Stomach (tissue), 9 donors: ENCODE results near the gene LOXL1. TPM values are rescaled to one million over a fixed set of nuclear protein-coding genes. Genes with fewer than 3 reads are reported as not detected.

Source experiments
- DNase-seq, 2 donors: peaks; one replicate each; pipeline versions ENCODE4 v3.0.0 to v3.0.0-alpha.2; 2013 to 2019
- H3K27ac ChIP-seq, 5 donors: fragments of 200-600 bp in 4 of 5; sonication (generic) in 4 of 5; one replicate each; pipeline ENCODE4 v1.5.1; 2013 to 2019; ENCODE audit warnings: mild to moderate bottlenecking in 1 of 5, moderate library complexity in 1 of 5
- H3K27me3 ChIP-seq, 3 donors: fragments of 200-600 bp; sonication (generic); one replicate each; pipeline ENCODE4 v1.5.1; 2017 to 2019; ENCODE audit warnings: mixed run types in 1 of 3
- H3K36me3 ChIP-seq, 4 donors: fragments of 200-600 bp; sonication (generic); 1 replicate in 3 of 4; 2 replicates in 1 of 4; pipeline ENCODE4 v1.5.1; 2016 to 2019
- H3K4me1 ChIP-seq, 4 donors: fragments of 200-600 bp; sonication (generic); one replicate each; pipeline ENCODE4 v1.5.1; 2016 to 2019
- H3K4me3 ChIP-seq, 4 donors: fragments of 200-600 bp; sonication (generic) in 3 of 4; one replicate each; pipeline ENCODE4 v1.5.1; 2016 to 2019; ENCODE audit warnings: mild to moderate bottlenecking in 1 of 4
- H3K9me3 ChIP-seq, 4 donors: fragments of 200-600 bp; sonication (generic); one replicate each; pipeline ENCODE4 v1.5.1; 2016 to 2019
- EP300 ChIP-seq: sonication (generic); formaldehyde crosslinking; IDR thresholded peaks from one replicate; pipeline ENCODE4 v1.6.1; 2017; ENCODE audit warnings: antibody characterized with exemption
- POLR2A ChIP-seq, 4 donors: fragments of 450-650 bp; IDR thresholded peaks; one replicate each; pipeline ENCODE4 v1.6.1; 2016; ENCODE audit warnings: antibody characterized with exemption in 4 of 4, control low read depth in 2 of 4, mild to moderate bottlenecking in 1 of 4, moderate library complexity in 1 of 4
- POLR2AphosphoS5 ChIP-seq, 3 donors: sonication (generic); formaldehyde crosslinking; IDR thresholded peaks; one replicate each; pipeline ENCODE4 v1.6.1; 2016; ENCODE audit warnings: antibody characterized with exemption in 3 of 3
- WGBS, 5 donors: extraction: QIAGEN DNeasy Blood & Tissue Kit in 3 of 5; methylation state at CpG; one replicate each; pipeline versions ENCODE4 v1.1.5 to v1.1.7; 2013 to 2018; 5-methylcytosine and 5-hydroxymethylcytosine counted together
- intact Hi-C: fragments of 100-400 bp; cut with DNase I; formaldehyde crosslinking; loops from one replicate; pipeline ENCODE4 v1.15.1; 2023; ENCODE audit warnings: low total_unique reads
- polyA plus RNA-seq, 3 donors: library from polyadenylated mRNA; stranded (reverse); fragments of 200-250 nt; gene quantifications; one replicate each; pipeline ENCODE4 v1.2.3, GENCODE V29; 2013
- total RNA-seq, 5 donors: library from RNA; depleted of rRNA; stranded (reverse); fragments of >200 nt; gene quantifications; one replicate each; pipeline versions ENCODE4 v1.1.0 to v1.2.3, GENCODE V29; 2014 to 2016
- TF ChIP-seq, protein P1 (sequence below), 7 experiments: fragments of 450-650 bp in 4 of 7; fragments of 200-600 bp in 3 of 7; sonication (generic) in 3 of 7; IDR thresholded peaks; one replicate each; pipeline ENCODE4 v1.5.1; 2016 to 2019; ENCODE audit warnings: antibody characterized with exemption in 7 of 7, control low read depth in 2 of 7, mild to moderate bottlenecking in 1 of 7
- donor health status: healthy with polysubstance abuse.
- donor health status: Bipolar disorder and iron deficiency.
- donor health status: healthy.

The LOXL1 gene
- total and polyA plus RNA-seq, 8 donors, result 5.2 to 48.4 (median 19.9) TPM

DNA sequence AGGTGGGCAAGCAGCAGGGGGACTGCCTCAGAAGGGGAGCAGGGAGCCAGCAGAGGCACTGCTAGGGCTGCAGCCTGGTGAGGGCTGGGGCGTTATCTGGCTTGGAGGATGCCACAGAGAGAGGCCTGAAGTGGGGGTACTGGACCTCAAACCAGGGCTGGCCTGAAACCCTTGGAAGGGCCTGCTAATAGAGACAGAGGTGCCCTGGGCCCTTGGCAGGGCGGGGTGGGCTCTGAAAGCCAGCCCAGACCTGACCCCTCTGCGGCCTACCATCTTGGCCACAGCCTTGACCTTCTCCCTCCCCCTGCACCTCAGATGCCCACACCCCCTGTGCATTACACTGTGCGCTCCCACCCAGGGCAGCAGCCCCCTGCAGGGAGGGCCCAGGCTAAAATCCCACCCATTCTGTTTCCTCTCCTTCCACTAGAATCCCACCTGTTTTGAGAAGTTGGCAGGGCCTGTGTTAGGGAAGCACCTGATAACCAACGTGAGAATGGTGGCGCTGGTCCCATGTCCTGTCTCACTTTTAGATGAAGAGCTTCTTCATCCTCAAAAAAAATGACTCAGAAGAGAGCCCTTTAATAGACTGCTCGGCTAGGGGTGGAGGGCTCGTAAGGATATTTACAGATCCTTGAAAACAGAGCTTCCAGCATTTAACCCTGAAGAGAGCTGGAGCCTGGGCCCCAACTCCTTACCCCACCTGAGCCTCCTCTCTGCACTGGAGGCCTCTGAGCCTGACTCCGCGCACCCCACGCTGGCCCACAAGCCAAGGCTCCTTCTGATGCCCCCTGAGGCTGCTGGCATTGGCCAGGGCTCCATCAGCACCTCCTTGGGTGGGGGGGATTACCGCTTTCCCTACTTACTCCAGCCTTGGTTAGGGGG is 29.8 kb downstream of the LOXL1 start:
- intact Hi-C loops, result no loop called here

DNA sequence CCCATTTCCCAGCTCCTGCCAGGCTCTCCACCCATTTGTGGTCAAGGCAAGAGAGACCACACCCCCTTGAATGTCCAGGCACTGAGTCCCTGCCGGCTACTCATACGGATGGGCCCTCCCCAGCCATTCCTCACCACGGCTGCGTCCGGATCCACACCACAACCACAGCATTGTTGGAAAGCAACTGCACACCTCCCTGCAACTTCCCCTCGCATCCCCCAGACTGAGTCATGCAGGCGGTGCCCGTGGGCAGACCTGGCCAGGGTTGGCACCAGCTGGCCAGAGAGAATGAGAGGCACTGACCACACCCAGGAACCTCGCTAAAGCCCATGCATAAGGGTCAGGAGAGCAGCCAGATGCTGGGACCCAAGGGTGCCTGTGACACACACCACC is 30.5 kb downstream of the LOXL1 start:
- 10 to 34% (median 24%) methylated on average over 9 of the region's 9 CpGs for WGBS, 5 donors
- peaks cover 9 to 39% (median 23%) of the 10 kb centered on the region in 4 donors for H3K4me1 ChIP-seq
- peak overlapping the region in 3 of 5 donors; percentile 16 to 52 (median 29) for H3K27ac ChIP-seq
- DNase-seq, result peak in 1 of 2 donors; percentile 57
- H3K27me3 ChIP-seq, result peaks cover 0 to 3% (median 0%) of the 10 kb centered on the region in 3 donors
- H3K9me3 ChIP-seq, result no peaks in the 10 kb centered on the region
- H3K36me3 ChIP-seq, result peaks cover 0 to 8% (median 0%) of the 10 kb centered on the region in 4 donors
- TF ChIP-seq EP300 (no peak), POLR2AphosphoS5 (IDR thresholded peaks at IDR 0.05) (peak in 2 of 3 donors; percentile 15 to 69)
- no peak overlapping the region for H3K4me3 ChIP-seq
- intact Hi-C loops, result no loop called here

More for the DNA sequence above, 29.8 kb downstream of the LOXL1 start:
- Histone ChIP-seq H3K4me3 (no peak overlapping the region), H3K9me3 (no peaks in the 10 kb centered on the region), H3K36me3 (peaks cover 0 to 8% (median 0%) of the 10 kb centered on the region in 4 donors), H3K27ac (peak overlapping the region in 3 of 5 donors; percentile 16 to 52 (median 29)), H3K27me3 (peaks cover 0 to 3% (median 0%) of the 10 kb centered on the region in 3 donors), H3K4me1 (peaks cover 16 to 45% (median 28%) of the 10 kb centered on the region in 4 donors)
- WGBS, 5 donors, result 77 to 88% (median 85%) methylated on average over 11 to 12 of the region's 12 CpGs
- DNase-seq, result no peak
- no peak for TF ChIP-seq EP300
- no peak for TF ChIP-seq POLR2AphosphoS5 (IDR thresholded peaks at IDR 0.05)
- TF ChIP-seq POLR2A (IDR thresholded peaks at IDR 0.05), result no peak
- TF ChIP-seq, protein P1, sequence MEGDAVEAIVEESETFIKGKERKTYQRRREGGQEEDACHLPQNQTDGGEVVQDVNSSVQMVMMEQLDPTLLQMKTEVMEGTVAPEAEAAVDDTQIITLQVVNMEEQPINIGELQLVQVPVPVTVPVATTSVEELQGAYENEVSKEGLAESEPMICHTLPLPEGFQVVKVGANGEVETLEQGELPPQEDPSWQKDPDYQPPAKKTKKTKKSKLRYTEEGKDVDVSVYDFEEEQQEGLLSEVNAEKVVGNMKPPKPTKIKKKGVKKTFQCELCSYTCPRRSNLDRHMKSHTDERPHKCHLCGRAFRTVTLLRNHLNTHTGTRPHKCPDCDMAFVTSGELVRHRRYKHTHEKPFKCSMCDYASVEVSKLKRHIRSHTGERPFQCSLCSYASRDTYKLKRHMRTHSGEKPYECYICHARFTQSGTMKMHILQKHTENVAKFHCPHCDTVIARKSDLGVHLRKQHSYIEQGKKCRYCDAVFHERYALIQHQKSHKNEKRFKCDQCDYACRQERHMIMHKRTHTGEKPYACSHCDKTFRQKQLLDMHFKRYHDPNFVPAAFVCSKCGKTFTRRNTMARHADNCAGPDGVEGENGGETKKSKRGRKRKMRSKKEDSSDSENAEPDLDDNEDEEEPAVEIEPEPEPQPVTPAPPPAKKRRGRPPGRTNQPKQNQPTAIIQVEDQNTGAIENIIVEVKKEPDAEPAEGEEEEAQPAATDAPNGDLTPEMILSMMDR (IDR thresholded peaks at IDR 0.05), result no peak

DNA sequence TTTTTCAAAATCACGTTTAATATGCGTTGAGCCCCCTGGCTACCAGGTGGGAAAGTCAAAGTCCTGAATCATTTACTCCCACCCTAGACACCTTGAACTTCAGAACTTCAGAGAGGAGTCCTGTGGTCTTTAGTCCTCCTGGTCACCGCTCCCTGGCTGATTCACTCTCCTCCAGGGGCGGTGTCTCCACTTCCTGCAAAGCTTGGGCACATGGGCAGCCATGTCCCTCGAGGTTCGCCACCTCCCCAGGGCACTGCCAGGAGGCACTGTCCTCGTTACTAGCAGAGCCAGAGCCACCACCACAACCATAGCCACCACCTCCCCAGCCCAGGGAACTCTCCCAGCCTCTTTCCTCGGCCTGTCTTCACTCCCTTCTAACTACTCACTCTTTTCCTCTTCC is 31.0 kb downstream of the LOXL1 start:
- Histone ChIP-seq H3K4me1 (peaks cover 4 to 34% (median 18%) of the 10 kb centered on the region in 4 donors), H3K27me3 (peaks cover 0 to 3% (median 0%) of the 10 kb centered on the region in 3 donors), H3K4me3 (no peak overlapping the region), H3K27ac (peak overlapping the region in 1 of 5 donors; percentile 16), H3K9me3 (no peaks in the 10 kb centered on the region), H3K36me3 (peaks cover 0 to 4% (median 0%) of the 10 kb centered on the region in 4 donors)
- WGBS, 5 donors, result 75 to 80% (median 77%) methylated on average over 8 of the region's 8 CpGs
- DNase-seq, result no peak
- TF ChIP-seq EP300, result no peak
- TF ChIP-seq, protein P1 (IDR thresholded peaks at IDR 0.05), result no peak
- TF ChIP-seq POLR2AphosphoS5 (IDR thresholded peaks at IDR 0.05), result no peak
- TF ChIP-seq POLR2A (IDR thresholded peaks at IDR 0.05), result no peak
- intact Hi-C loops, result no loop called here

DNA sequence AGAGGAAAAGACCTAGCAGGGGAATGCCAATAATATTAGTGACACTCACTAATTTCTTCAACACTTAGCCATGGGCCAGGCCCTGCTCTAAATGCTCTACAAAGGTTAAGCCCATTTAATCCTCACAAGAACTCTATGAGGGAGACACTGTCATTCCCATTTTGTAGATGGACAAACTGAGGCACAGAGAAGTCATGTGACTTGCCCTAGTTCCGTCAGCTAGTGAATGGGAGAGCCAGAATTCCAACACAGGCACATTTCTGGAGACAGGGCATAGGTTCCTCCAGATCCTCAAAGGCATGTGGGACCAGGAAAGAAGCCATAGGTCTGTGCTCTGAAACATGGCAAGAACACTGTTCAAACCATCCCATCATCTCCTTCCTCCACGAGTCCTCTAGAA is 31.5 kb downstream of the LOXL1 start:
- no peak overlapping the region for H3K27ac ChIP-seq
- no peak for DNase-seq
- intact Hi-C loops, result no loop called here
- no peak overlapping the region for H3K4me3 ChIP-seq
- no peaks in the 10 kb centered on the region for H3K9me3 ChIP-seq
- TF ChIP-seq POLR2AphosphoS5 (IDR thresholded peaks at IDR 0.05) (no peak), EP300 (no peak), POLR2A (IDR thresholded peaks at IDR 0.05) (no peak)
- TF ChIP-seq, protein P1 (IDR thresholded peaks at IDR 0.05), result no peak
- peaks cover 0 to 29% (median 14%) of the 10 kb centered on the region in 4 donors for H3K4me1 ChIP-seq
- 72 to 83% (median 75%) methylated on average over 2 of the region's 2 CpGs for WGBS, 5 donors
- peaks cover 0 to 3% (median 0%) of the 10 kb centered on the region in 3 donors for H3K27me3 ChIP-seq
- H3K36me3 ChIP-seq, result no peaks in the 10 kb centered on the region
